Measurements from ENCODE around the gene CARHSP1.

The CARHSP1 gene

GRCh38 chr16:8848939-8849391, 19.8 kb downstream of the CARHSP1 start:
- TF ChIP-seq TCF4 (CRISPR knock-in tag; IDR thresholded peaks at IDR 0.05; ENCODE audit: borderline replicate concordance) (no peak), BACH2 (CRISPR knock-in tag; IDR thresholded peaks at IDR 0.05; ENCODE audit: borderline replicate concordance) (no peak)
- peak; percentile 80 for ATAC-seq

GRCh38 chr16:8848231-8848938, 20.4 kb downstream of the CARHSP1 start:
- TF ChIP-seq PATZ1 (CRISPR knock-in tag; IDR thresholded peaks at IDR 0.05; ENCODE audit: borderline replicate concordance) = no peak
- TF ChIP-seq ISL1 (CRISPR knock-in tag; IDR thresholded peaks at IDR 0.05) = no peak
- no peak for TF ChIP-seq ZNF8 (CRISPR knock-in tag; IDR thresholded peaks at IDR 0.05)
- TF ChIP-seq RARB (CRISPR knock-in tag; IDR thresholded peaks at IDR 0.05) = no peak
- ATAC-seq = peak; percentile 20

GRCh38 chr16:8847623-8848022, 21.2 kb downstream of the CARHSP1 start:
- ATAC-seq = no peak
- TF ChIP-seq RARB (CRISPR knock-in tag; IDR thresholded peaks at IDR 0.05) (no peak), ZFP3 (CRISPR knock-in tag; IDR thresholded peaks at IDR 0.05) (no peak), ARNTL (CRISPR knock-in tag; IDR thresholded peaks at IDR 0.05; ENCODE audit: borderline replicate concordance, low read depth) (no peak), TCF4 (CRISPR knock-in tag; IDR thresholded peaks at IDR 0.05; ENCODE audit: borderline replicate concordance) (no peak), PATZ1 (CRISPR knock-in tag; IDR thresholded peaks at IDR 0.05; ENCODE audit: borderline replicate concordance) (no peak), ZNF8 (CRISPR knock-in tag; IDR thresholded peaks at IDR 0.05) (no peak), OSR1 (CRISPR knock-in tag; IDR thresholded peaks at IDR 0.05) (no peak), ZNF70 (CRISPR knock-in tag; IDR thresholded peaks at IDR 0.05) (no peak), CSRNP3 (CRISPR knock-in tag; IDR thresholded peaks at IDR 0.05) (no peak), PPARA (CRISPR knock-in tag; IDR thresholded peaks at IDR 0.05; ENCODE audit: borderline replicate concordance) (no peak), ZNF565 (CRISPR knock-in tag; conservative IDR thresholded peaks at IDR 0.05; ENCODE audit: low read depth) (no peak), TOX (CRISPR knock-in tag; IDR thresholded peaks at IDR 0.05; ENCODE audit: borderline replicate concordance) (no peak), GLIS3 (CRISPR knock-in tag; IDR thresholded peaks at IDR 0.05) (no peak), ZFP30 (CRISPR knock-in tag; IDR thresholded peaks at IDR 0.05) (no peak), SNAI2 (CRISPR knock-in tag; IDR thresholded peaks at IDR 0.05) (no peak), ZC3H10 (CRISPR knock-in tag; IDR thresholded peaks at IDR 0.05) (no peak), ESRRG (CRISPR knock-in tag; IDR thresholded peaks at IDR 0.05) (no peak)
- TF ChIP-seq, protein P1, sequence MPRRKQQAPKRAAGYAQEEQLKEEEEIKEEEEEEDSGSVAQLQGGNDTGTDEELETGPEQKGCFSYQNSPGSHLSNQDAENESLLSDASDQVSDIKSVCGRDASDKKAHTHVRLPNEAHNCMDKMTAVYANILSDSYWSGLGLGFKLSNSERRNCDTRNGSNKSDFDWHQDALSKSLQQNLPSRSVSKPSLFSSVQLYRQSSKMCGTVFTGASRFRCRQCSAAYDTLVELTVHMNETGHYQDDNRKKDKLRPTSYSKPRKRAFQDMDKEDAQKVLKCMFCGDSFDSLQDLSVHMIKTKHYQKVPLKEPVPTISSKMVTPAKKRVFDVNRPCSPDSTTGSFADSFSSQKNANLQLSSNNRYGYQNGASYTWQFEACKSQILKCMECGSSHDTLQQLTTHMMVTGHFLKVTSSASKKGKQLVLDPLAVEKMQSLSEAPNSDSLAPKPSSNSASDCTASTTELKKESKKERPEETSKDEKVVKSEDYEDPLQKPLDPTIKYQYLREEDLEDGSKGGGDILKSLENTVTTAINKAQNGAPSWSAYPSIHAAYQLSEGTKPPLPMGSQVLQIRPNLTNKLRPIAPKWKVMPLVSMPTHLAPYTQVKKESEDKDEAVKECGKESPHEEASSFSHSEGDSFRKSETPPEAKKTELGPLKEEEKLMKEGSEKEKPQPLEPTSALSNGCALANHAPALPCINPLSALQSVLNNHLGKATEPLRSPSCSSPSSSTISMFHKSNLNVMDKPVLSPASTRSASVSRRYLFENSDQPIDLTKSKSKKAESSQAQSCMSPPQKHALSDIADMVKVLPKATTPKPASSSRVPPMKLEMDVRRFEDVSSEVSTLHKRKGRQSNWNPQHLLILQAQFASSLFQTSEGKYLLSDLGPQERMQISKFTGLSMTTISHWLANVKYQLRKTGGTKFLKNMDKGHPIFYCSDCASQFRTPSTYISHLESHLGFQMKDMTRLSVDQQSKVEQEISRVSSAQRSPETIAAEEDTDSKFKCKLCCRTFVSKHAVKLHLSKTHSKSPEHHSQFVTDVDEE (CRISPR knock-in tag; IDR thresholded peaks at IDR 0.05) = no peak
- TF ChIP-seq, protein P2, sequence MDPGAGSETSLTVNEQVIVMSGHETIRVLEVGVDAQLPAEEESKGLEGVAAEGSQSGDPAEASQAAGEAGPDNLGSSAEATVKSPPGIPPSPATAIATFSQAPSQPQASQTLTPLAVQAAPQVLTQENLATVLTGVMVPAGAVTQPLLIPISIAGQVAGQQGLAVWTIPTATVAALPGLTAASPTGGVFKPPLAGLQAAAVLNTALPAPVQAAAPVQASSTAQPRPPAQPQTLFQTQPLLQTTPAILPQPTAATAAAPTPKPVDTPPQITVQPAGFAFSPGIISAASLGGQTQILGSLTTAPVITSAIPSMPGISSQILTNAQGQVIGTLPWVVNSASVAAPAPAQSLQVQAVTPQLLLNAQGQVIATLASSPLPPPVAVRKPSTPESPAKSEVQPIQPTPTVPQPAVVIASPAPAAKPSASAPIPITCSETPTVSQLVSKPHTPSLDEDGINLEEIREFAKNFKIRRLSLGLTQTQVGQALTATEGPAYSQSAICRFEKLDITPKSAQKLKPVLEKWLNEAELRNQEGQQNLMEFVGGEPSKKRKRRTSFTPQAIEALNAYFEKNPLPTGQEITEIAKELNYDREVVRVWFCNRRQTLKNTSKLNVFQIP (CRISPR knock-in tag; IDR thresholded peaks at IDR 0.05; ENCODE audit: borderline replicate concordance, low read depth) = no peak

Data from SK-N-SH treated with all-trans-retinoic acid at 6 μM for 48 hours (cell line).